ENCODE results near the gene ATL1.
"Not testable (repeated sequence)": the region's sequence is repeated elsewhere in the genome, so short reads cannot be mapped to it uniquely, and the experiment has no call there.

The ATL1 gene

DNA sequence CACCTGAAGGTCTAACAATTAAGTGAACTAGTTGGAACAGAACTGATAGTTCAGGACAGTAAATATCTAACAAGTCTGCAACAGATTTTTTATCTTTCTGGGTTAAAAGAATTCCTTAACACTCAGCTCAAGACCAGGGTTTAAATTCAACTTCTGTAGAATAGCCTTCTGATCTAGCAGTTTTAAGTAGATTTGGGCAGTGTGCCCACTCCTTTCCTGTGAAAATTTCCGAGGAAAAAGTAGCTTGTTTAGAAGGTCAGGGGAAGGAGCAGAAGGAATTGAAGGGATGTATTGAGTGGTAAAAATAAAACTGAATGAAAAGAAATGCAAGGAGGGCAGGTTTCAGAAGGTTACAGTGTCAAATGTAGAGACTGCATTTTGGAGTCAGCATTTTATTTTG, 45.8 kb downstream of the ATL1 start:
- no peak for DNase-seq

DNA sequence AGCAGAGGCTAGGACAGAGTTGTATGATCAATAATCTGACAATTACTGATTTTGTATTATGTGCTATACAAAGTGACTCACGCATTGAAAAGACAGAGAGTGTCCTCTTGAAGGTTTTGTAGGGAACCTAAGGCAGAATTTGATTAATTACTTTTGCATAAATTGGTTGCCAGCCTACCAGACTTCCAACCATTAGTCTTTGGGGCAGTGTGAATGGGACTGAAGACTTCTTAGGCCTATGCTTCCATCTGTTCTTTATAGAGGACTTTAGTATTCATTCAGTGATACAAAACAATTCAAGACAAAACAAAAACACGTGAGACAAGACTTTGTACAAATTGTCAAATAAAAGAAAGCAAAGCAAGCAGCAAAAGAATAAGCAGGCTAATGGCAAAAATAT, 46.5 kb downstream of the ATL1 start:
- DNase-seq = no peak

DNA sequence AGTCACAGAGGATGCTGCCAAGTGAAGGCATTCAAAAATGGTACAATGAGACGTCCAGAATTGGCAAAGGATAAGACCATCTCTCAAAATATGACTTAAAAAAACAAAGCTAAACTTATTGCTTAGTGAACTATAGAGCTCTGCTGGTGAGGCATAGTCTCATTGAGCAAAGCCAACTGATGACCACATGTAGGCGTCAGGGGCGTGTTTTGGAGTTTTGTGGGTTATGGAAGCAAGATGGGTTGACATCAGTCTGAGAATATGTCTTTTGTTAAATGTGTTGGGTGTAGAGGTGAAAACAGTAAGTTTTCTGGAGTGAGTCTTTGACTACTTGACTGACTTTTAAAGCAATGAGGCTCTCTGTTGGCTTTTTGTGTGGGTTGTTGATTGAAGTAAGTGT, 47.2 kb downstream of the ATL1 start:
- no peak for DNase-seq

DNA sequence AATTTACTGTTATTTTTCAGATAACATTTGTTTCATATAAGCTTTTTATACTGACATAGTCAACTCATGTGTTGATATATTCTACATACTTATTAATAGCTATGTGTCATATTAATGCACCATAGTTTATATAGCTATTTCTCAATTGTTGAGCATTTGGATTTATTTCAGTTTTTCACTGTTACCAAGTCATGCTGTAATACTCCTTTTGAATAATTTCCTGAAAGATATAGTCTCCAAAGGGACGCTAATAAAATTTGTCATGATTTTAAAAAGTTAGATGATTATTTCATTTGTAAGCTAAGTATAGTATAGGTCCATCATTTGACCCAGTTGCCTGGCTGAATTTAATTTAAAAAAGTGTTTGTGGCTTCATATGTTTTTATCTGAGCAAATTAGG, 47.8 kb downstream of the ATL1 start:
- DNase-seq = no peak

DNA sequence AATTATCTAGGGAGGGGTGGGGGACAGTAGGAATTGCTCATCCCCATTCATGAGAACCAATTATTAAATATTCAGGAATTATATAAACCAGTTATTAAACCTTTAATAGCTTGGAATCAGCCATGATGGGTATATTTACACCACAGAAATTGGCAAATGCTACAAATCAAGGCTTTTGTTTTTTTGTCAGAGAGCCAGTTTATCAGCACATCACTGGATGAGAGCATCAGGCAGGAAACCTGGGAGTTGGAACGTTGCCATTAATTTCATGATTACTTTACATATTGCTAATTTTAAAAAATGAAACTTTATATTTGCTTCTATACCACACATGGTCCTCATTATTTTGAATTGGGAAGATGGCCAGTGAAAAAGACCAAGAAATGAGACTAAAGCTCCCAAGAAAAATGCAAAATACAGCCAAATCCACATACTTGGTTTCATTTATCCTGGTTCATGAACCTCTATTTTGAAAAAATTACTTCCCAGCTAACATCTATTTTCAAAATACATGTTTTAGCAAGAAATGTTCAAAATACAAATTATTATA, 48.4 kb downstream of the ATL1 start:
- DNase-seq = no peak

DNA sequence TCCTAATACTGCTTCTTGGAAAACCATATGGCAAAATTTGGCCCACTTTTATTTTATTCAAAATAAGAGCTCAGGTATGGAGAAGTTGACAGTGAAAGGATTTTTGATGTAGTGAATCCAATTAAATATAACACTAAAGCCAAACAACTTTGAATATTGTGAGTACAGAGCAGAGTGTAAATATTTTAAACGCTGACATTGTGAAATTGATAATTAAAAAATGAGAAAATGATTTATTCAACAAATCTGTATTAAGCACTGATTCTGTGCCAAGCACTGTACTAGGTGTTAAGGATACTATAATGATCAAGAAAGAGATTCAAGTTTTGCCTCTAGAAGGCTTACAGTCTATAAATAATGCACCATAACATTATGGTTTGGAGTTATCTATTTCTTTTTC, 50.5 kb downstream of the ATL1 start:
- DNase-seq = no peak

DNA sequence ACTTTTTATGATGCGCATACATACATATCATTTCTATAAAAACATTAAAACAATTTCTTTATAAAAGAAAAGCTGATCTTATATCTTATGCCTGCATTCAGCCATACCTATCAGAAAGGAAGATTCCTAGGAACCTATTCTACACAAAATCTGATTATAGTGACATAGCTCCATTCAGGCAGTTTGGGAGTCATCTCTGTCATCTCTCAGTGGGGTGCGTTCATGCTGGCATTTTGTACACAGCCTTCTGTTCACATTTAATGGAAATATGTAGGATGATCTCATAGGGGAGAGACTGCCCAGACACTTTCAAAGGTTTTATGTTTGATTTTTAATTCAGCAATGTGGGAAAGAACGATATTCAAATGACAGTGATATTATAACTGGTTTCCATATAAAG, 52.9 kb downstream of the ATL1 start:
- DNase-seq = no peak

DNA sequence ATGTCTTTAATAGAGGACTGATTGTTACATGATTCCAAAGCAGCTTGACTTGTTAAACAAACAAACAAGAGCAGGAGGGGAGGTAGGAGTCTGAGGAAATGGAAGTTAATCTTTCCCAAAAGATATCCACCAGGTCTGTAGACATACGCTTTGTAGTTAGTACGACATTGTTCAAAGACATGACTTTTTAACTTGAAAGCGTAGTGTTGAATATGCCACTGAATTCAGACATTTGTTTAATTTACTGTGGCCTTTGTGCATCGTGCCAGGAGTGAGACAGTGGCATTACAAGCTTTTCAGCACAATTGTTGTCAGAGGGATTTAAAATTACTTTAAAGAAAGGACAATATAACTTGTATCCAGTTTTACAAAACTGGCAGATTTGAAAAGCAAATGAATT, 55.1 kb downstream of the ATL1 start:
- no peak for DNase-seq

DNA sequence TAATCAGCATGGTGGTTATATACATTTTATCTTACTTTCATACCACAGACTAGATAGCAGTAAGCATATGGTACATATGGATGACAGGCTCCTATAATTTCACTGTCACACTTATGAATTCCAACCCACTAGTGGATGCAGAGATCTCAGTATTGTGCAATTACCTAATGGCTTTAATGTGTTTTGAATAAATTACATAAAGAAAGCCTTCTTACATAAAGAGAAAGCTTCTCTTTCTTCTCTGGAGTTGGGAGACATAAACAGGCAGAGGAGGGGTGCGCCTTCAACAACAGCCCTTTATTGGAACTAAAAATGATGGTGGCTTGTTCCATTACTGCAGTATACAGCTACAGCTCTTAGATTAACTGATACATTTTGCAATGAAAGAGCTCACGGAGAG, 55.6 kb downstream of the ATL1 start:
- DNase-seq = no peak

DNA sequence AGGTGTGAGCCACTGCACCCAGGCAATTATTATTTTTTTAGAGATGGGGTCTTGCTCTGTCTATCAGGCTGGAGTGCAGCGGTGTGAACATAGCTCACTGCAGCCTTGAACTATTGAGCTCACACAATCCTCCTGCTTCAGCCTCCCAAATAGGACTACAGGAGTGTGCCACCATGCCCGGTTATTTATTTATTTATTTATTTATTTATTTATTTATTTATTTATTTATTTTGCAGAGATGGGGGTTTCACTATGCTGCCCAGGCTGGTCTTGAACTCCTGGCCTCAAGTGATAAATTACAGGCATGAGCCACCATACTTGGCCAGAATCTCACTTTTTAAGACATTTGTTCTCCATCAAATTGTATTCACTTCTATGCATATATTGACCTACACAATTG, 56.3 kb downstream of the ATL1 start:
- DNase-seq = no peak

DNA sequence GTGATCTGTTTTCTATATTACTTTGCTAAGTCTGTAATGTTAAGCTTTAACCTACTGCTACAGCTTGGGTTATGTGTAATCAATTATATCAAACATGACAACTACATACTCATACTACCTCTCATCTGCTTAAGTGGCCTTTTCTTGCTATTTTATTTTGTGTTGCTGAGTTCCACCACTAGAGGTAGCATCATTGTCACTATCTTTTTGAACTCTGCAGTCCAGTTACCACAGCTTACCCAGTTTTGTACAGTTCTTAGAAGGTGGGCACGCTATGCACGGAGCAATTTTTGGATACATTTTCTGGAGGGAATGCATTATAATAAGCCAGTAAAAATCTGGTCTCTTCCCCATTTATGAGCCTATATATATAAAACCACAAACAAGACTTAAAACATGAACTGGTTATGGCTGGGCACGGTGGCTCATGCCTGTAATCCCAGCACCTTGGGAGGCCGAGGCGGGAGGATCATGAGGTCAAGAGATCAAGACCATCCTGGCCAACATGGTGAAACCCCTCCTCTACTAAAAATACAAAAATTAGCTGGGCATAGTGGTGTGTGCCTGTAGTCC, 59.7 kb downstream of the ATL1 start:
- peak; percentile 14 for DNase-seq

DNA sequence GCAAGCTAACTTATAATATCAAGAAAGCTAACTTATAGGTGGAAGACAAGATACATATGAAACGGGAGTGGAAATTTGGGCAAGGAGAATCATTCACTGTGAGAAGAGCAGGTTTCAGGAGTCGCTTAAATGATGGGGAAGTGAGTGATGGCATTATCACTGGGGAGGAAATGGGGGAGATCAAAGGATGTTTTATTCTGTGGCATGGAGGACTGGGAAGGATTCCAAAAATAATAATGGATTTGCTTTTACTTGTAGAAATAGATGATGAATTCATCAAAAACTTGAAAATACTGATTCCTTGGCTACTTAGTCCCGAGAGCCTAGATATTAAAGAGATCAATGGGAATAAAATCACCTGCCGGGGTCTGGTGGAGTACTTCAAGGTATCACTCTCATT, 60.4 kb downstream of the ATL1 start:
- no peak for DNase-seq

DNA sequence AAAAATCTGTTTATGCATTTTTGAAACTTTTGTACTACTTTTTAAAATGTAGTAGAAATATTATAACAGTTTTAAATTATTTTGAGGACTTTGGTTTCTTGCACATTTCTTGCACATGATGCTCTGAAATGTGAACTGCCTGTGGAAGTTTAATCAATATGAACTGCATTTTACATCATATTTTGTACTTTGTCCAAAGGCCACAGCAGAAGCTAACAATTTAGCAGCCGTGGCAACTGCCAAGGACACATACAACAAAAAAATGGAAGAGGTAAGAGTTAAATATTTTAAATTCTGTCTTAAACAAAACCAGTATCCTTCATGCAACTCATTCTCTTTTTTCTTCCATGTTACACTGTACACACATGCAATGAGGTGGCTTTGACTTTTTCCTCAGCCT, 63.0 kb downstream of the ATL1 start:
- DNase-seq = no peak

DNA sequence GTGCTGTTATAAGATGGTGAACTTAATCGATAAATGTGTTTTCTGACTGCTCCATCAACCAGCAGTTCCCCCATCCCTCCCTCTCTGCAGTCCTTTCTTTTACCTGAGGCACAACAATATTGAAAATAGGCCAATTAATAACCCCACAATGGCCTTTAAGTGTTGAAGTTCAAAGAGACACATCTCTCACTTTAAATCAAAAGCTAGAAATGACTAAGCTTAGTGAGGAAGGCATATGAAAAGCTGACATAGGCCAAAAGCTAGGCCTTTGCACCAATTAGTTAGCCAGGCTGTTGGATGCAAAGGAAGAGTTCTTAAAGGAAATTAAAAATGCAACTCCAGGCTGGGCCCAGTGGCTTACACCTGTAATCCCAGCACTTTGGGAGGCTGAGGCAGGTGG, 64.5 kb downstream of the ATL1 start:
- no peak for DNase-seq

DNA sequence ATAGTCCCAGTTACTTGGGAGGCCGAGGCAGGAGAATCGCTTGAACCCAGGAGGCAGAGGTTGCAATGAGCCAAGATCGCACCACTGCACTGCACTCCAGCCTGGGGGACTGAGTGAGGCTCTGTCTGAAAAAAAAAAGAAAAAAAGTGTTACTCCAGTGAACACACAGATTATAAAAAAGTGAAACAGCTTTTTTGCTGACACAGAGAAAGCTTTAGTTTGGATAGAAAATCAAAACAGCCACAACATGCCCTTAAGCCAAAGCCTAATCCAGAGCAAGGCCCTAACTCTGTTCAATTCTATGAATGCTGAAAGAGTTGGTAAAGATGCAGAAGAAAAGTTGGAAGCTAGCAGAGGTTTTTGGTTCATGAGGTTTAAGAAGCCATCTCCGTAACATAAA, 65.0 kb downstream of the ATL1 start:
- DNase-seq = not testable (repeated sequence)

DNA sequence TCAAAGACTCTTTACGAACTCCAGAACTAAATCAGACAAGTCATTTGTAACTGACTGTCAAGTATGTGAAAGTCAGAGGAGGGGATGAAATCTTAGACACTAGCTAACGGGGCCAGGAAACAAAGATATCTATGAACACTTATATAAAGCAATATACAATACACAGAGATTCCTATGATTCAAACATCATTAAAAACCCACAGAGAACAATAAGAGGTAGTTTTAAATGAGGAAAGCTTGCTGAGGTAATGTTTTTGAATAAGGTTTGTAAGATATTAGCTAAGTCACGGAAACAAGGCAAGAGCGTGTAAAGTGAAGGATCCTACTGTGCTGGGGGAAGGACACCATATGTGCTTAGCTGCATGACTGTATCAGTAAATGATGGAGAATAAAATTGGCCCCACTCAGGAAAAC, 71.5 kb downstream of the ATL1 start:
- DNase-seq = no peak

DNA sequence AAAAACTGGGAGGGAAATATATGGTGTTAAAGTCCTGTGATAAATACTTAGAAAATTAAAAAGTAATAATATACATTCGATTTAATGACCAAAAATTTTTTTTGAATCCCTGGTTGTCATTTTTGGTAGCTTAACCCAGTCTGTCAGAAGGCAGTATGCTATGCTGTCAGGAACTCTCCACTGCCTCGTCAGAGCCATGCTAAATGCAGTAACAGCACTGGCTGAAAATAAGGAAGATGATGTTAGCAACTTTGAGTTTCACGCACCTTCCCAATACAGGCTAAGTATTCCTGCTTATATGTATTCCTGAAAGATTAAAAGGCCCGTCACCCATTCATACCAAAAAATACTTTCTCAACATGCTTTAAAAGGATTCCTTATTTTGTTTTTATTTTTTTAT, 74.0 kb downstream of the ATL1 start:
- no peak for DNase-seq

DNA sequence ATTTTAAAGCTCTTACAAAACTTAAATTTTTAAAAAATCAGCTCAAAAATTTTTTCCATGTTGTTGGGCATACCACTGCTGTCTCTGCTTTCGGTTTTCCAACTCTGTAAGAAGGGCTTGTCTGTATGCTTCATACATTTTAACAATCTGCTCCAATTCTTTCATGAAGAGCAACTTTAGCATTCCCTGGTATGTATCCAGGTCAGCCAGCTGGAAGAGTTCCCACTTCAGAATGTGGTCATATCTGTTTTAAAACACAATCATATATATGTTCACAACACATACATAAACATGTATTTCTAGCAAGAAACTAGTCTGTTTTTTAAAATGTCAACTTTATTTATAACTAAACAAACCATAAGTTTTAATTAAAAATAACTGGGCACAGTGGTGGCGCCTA, 75.2 kb downstream of the ATL1 start:
- no peak for DNase-seq

DNA sequence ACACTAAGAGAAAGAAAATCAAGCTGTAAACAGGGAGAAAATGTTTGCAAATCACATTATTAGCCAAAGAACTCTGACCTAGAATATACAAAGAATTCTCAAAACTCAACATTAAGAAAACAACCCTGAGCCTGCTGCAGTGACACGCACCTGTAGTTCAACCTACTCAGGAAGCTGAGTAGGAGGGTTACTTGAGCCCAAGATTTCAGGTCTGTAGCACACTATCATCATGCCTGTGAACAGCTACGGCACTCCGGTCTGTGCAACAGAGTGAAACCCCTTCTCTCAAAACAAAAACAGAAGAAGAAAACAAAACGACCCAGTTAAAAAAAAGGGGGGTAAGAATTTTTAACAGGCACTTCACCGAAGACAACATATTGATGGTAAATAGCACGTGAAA, 87.3 kb downstream of the ATL1 start:
- no peak for DNase-seq

DNA sequence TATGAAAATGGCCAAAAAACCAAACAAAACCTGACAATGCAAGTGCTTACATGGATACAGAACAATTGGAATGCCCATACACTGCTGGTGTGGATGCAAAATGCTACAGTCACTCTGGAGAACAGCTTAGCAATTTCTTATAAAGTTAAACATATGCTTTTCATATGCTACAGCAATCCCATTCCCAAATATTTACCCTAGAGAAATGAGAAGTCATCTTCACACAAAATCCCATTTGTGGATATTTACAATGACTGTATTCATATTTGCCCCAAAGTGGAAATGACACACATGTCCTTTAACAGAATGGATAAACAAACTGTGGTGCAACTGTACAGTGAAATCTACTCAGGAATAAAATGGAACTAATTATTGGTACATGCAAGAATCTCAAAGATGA, 87.8 kb downstream of the ATL1 start:
- DNase-seq = no peak

DNA sequence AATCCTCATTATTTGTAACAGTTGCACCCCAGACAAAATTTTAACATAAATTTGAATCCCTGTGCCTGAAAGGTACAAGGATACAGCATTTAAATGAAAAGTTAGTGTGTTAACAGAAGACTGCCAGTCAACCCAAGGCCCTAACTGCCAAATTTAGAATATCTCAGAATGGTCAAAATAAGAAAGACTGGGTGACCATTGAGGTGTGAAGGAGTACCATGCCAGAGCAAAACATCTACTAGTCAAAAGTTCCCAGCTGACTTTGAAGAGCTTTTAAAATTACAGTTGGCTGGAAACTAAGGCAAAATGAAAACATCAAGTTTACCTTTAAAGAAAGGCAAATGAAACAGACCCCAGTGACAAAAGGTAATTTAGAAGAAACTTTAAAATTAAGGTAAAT, 89.7 kb downstream of the ATL1 start:
- DNase-seq = no peak

DNA sequence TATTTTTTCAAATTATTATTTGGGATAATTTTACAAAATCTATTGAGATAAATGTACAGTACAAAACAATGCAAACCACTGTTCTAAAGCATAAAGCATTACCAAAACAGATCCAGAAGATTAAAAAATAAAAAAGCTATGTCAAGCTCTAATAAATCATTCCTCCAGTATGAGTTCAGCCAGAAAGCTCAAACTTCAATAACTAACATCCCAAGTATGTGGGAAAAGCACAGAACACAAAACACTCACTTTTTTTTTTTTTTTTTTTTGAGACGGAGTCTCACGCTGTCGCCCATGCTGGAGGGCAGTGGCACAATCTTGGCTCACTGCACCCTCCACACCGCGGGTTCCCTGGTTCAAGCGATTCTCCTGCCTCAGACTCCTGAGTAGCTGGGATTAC, 96.8 kb downstream of the ATL1 start:
- no peak for DNase-seq

DNA sequence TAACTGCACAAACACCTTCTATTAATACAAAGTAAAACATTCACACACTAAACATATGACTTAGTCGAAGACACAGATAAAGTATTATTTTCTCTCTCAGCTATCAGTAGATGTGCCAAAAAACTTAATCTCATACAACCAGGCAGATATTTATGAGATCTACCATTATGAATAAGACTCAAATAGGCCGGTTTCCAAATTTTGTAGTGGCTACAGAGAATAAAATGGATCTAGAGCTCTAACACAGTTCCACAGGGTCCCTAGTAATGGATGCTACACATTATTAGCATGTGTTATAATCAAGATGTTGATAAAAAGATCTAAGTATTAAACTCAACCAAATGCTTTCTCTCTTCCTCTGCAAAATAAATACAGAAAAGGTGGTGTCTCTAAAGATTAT, 97.8 kb downstream of the ATL1 start:
- no peak for DNase-seq

DNA sequence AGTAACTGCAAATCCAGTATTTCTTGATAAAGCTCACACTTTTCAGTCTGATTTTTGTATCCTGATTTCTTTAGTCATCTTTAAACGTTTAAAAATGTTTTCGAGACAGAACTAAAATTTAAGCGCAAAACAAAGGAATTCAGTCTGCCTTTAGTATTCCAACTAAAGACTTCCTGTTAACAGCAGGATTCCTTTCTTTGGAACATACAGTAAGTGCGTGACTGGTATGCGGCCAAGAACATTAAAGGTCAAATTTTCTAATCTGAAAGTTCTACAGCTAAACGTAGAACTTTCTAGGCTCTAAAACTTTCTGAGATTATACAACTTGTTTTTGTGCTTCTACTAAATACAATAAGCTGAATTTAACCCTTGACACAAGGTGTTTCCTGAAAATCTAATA, 98.3 kb downstream of the ATL1 start:
- DNase-seq = no peak

DNA sequence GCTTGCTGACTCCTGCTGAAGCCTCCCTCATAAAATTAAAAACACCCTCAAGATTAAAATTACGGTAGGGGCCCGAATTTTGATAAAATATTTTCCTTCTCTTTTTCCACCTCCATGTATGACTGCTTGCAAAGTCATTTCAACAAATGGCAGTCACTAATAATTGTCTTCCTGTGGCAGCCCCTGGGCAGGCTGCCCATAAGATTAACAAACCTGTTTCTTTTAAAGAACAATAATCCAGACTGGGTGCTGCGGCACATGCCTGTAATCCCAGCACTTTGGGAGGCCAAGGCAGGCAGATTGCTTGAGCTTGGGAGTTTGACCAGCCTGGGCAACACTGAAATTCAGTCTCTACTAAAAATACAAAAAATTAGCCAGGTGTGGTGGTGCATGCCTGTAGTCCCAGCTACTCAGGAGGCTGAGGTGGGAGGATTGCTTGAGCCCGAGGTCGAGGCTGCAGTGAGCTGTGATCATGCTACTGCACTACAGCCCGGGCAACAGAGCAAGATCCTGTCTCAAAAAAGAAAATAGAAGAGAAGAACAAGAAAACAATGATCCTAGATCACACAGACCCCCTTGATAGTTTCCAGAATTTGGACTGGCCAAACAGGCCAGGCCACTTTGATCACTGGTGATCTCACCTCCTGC, 99.5 kb downstream of the ATL1 start:
- DNase-seq = no peak

Measured in NCI-H526 treated with DMSO at 0.1 percent for 48 hours (cell line).